IMR-90 (cell line): ENCODE data around the gene TREH. TPM values are rescaled to one million over a fixed set of nuclear protein-coding genes. Genes with fewer than 3 reads are reported as not detected.

Source experiments
- ATAC-seq: fragments of 200-7000 bp; cut with Tn5 transposase; 2 replicates; pipeline ENCODE4 v1.9.1; 2020; ENCODE audit warnings: low read depth, mild to moderate bottlenecking, moderate library complexity
- BruUV-seq: library from RNA; stranded (reverse); fragments of 400-500 nt; replicated peaks from 2 replicates; lab custom pipeline; 2021; lab: Mats Ljungman, UMichigan
- CTCF ChIA-PET: fragments of 300-600 bp; formaldehyde crosslinking; extraction: SDS; loops from one replicate; lab custom pipeline; 2021; ENCODE audit warnings: antibody characterized with exemption; lab: Yijun Ruan, JAX
- POLR2A ChIA-PET: fragments of 300-600 bp; sonication (Branson Sonifier 250); formaldehyde crosslinking; loops from one replicate; lab custom pipeline; 2022; ENCODE audit warnings: antibody characterized with exemption; ENCODE audit not compliant: unreplicated experiment; lab: Charles Lee
- DNase-seq: peaks from one replicate; pipeline ENCODE4 v3.0.0; 2013
- H2AFZ ChIP-seq: replicated peaks from 2 replicates; pipeline ENCODE3; 2013; ENCODE audit warnings: low read length, mild to moderate bottlenecking; ENCODE audit not compliant: poor library complexity
- H2AK5ac ChIP-seq: 2 replicates; pipeline ENCODE4 v1.6.1; 2013; ENCODE audit warnings: low read depth, low read length, inconsistent platforms
- H2AK9ac ChIP-seq: replicated peaks from 2 replicates; pipeline ENCODE3; 2013; ENCODE audit warnings: mild to moderate bottlenecking, low read depth, low read length, moderate library complexity; ENCODE audit not compliant: poor library complexity
- H2BK120ac ChIP-seq: 2 replicates; pipeline ENCODE4 v1.6.1; 2013; ENCODE audit warnings: low read depth, low read length, inconsistent platforms
- H2BK15ac ChIP-seq: 3 replicates; pipeline ENCODE4 v1.6.1; 2013; ENCODE audit warnings: low read depth, low read length, inconsistent platforms
- H2BK20ac ChIP-seq: 2 replicates; pipeline ENCODE4 v1.6.1; 2013; ENCODE audit warnings: low read depth, mild to moderate bottlenecking, inconsistent platforms, low read length, moderate library complexity
- H2BK5ac ChIP-seq: 2 replicates; pipeline ENCODE4 v1.6.1; 2013; ENCODE audit warnings: mild to moderate bottlenecking, low read depth, low read length, inconsistent platforms; ENCODE audit not compliant: poor library complexity, severe bottlenecking
- H3K14ac ChIP-seq: replicated peaks from 2 replicates; pipeline ENCODE4 v1.6.1; 2013; ENCODE audit warnings: low read depth, low read length, inconsistent platforms
- H3K18ac ChIP-seq: 2 replicates; pipeline ENCODE4 v1.6.1; 2013; ENCODE audit warnings: low read depth, low read length, control low read depth
- H3K23ac ChIP-seq: 2 replicates; pipeline ENCODE4 v1.6.1; 2013; ENCODE audit warnings: low read depth, low read length, inconsistent platforms
- H3K27ac ChIP-seq: 2 replicates; pipeline ENCODE4 v1.5.1; 2013; ENCODE audit warnings: mild to moderate bottlenecking, control low read depth, low read length; ENCODE audit not compliant: insufficient read depth
- H3K27me3 ChIP-seq: 2 replicates; pipeline ENCODE4 v1.6.1; 2013; ENCODE audit warnings: low read length; ENCODE audit not compliant: control insufficient read depth, insufficient read depth
- H3K36me3 ChIP-seq: 2 replicates; pipeline ENCODE4 v1.6.1; 2013; ENCODE audit warnings: low read length, mixed read lengths; ENCODE audit not compliant: control insufficient read depth, insufficient read depth
- H3K4ac ChIP-seq: 2 replicates; pipeline ENCODE4 v1.6.1; 2013; ENCODE audit warnings: low read depth, low read length, inconsistent platforms
- H3K4me1 ChIP-seq: 2 replicates; pipeline ENCODE4 v1.6.1; 2013; ENCODE audit warnings: low read length, mixed read lengths; ENCODE audit not compliant: control insufficient read depth, insufficient read depth
- H3K4me2 ChIP-seq: 2 replicates; pipeline ENCODE4 v1.6.1; 2013; ENCODE audit warnings: low read depth, mild to moderate bottlenecking, control low read depth, low read length, moderate library complexity
- H3K4me3 ChIP-seq: 2 replicates; pipeline ENCODE4 v1.5.1; 2013; ENCODE audit warnings: low read depth, mild to moderate bottlenecking, control low read depth, low read length, moderate library complexity; ENCODE audit not compliant: insufficient read depth
- H3K56ac ChIP-seq: 2 replicates; pipeline ENCODE4 v1.6.1; 2013; ENCODE audit warnings: low read length, inconsistent platforms; ENCODE audit not compliant: insufficient read depth; ENCODE audit errors: extremely low read depth
- H3K79me1 ChIP-seq, 2 experiments: 2 replicates each; pipeline ENCODE4 v1.6.1; 2013; ENCODE audit warnings: low read length in 2 of 2, inconsistent platforms in 1 of 2, low read depth in 1 of 2
- H3K9ac ChIP-seq: 2 replicates; pipeline ENCODE4 v1.6.1; 2013; ENCODE audit warnings: low read depth, low read length, control low read depth
- H3K9me1 ChIP-seq: 2 replicates; pipeline ENCODE4 v1.6.1; 2013; ENCODE audit warnings: low read length, inconsistent platforms; ENCODE audit not compliant: insufficient read depth
- H3K9me3 ChIP-seq: 2 replicates; pipeline ENCODE4 v1.6.1; 2013; ENCODE audit warnings: low read length; ENCODE audit not compliant: control insufficient read depth, insufficient read depth
- H4K20me1 ChIP-seq: 2 replicates; pipeline ENCODE4 v1.6.1; 2013; ENCODE audit warnings: low read length, inconsistent platforms; ENCODE audit not compliant: insufficient read depth
- H4K5ac ChIP-seq: 2 replicates; pipeline ENCODE4 v1.6.1; 2013; ENCODE audit warnings: mild to moderate bottlenecking, low read depth, low read length, control low read depth
- H4K8ac ChIP-seq, 2 experiments: 2 replicates each; pipeline ENCODE4 v1.6.1; 2013; ENCODE audit warnings: low read depth in 2 of 2, low read length in 2 of 2, control low read depth in 1 of 2, inconsistent platforms in 1 of 2
- H4K91ac ChIP-seq: 2 replicates; pipeline ENCODE4 v1.6.1; 2013; ENCODE audit warnings: low read depth, low read length, inconsistent platforms; ENCODE audit not compliant: insufficient read depth
- BHLHE40 ChIP-seq: fragments of 150-350 bp; IDR thresholded peaks from 2 replicates; pipeline ENCODE4 v1.6.1; 2016; ENCODE audit warnings: mild to moderate bottlenecking, low read depth, low read length
- CEBPB ChIP-seq: IDR thresholded peaks from 2 replicates; pipeline ENCODE4 v1.6.1; 2012; ENCODE audit warnings: low read depth, low read length, improper control_type of control experiment
- CHD1 ChIP-seq: IDR thresholded peaks from 2 replicates; pipeline ENCODE4 v1.6.1; 2012; ENCODE audit warnings: low read depth, low read length, improper control_type of control experiment
- CTCF ChIP-seq: conservative IDR thresholded peaks from 2 replicates; pipeline ENCODE4 v1.5.1; 2012; ENCODE audit warnings: mild to moderate bottlenecking, low read depth, low read length, improper control_type of control experiment
- ELK1 ChIP-seq: fragments of 150-350 bp; IDR thresholded peaks from 2 replicates; pipeline ENCODE4 v1.6.1; 2016; ENCODE audit warnings: low read depth, mild to moderate bottlenecking, low read length, moderate library complexity, borderline replicate concordance
- FOS ChIP-seq: fragments of 150-350 bp; IDR thresholded peaks from 2 replicates; pipeline ENCODE4 v1.6.1; 2016; ENCODE audit warnings: low read depth, low read length
- MAFK ChIP-seq: IDR thresholded peaks from 2 replicates; pipeline ENCODE4 v1.6.1; 2012; ENCODE audit warnings: low read depth, low read length, improper control_type of control experiment
- MAZ ChIP-seq: IDR thresholded peaks from 2 replicates; pipeline ENCODE4 v1.6.1; 2012; ENCODE audit warnings: low read depth, mild to moderate bottlenecking, low read length, improper control_type of control experiment, moderate library complexity, borderline replicate concordance
- MXI1 ChIP-seq: IDR thresholded peaks from 2 replicates; pipeline ENCODE4 v1.6.1; 2012; ENCODE audit warnings: low read depth, mild to moderate bottlenecking, low read length, moderate library complexity, borderline replicate concordance
- NFE2L2 ChIP-seq: fragments of 150-350 bp; IDR thresholded peaks from 2 replicates; pipeline ENCODE4 v1.6.1; 2016; ENCODE audit warnings: low read depth, mild to moderate bottlenecking, low read length
- POLR2A ChIP-seq: IDR thresholded peaks from 2 replicates; pipeline ENCODE4 v1.6.1; 2012; ENCODE audit warnings: mild to moderate bottlenecking, low read depth, low read length
- RAD21 ChIP-seq: IDR thresholded peaks from 2 replicates; pipeline ENCODE4 v1.6.1; 2012; ENCODE audit warnings: low read length, improper control_type of control experiment
- RCOR1 ChIP-seq: IDR thresholded peaks from 2 replicates; pipeline ENCODE4 v1.6.1; 2012; ENCODE audit warnings: mild to moderate bottlenecking, low read length, improper control_type of control experiment; ENCODE audit not compliant: insufficient replicate concordance
- RFX5 ChIP-seq: IDR thresholded peaks from 2 replicates; pipeline ENCODE4 v1.8.0; 2012; ENCODE audit warnings: low read depth, mild to moderate bottlenecking, low read length, moderate library complexity
- SMC3 ChIP-seq: fragments of 150-350 bp; IDR thresholded peaks from 2 replicates; pipeline ENCODE4 v1.6.1; 2016; ENCODE audit warnings: low read depth, mild to moderate bottlenecking, antibody characterized with exemption, low read length, moderate library complexity
- WGBS, 2 experiments: methylation state at CpG; one replicate each; pipeline versions ENCODE4 v1.1.5 to v1.1.7; 2013; ENCODE audit warnings: missing lambda C conversion rate in 2 of 2; ENCODE audit not compliant: insufficient read length in 1 of 2; ENCODE audit errors: extremely low coverage in 2 of 2; 5-methylcytosine and 5-hydroxymethylcytosine counted together
- dilution Hi-C: fragments of 300-500 bp; cut with HindIII; formaldehyde crosslinking; loops from one replicate; pipeline ENCODE4 v1.14.3; 2018; ENCODE audit warnings: low sequenced_read_pairs; ENCODE audit not compliant: unreplicated experiment
- in situ Hi-C: fragments of 300-500 bp; cut with MboI; formaldehyde crosslinking; loops from 3 replicates; pipeline ENCODE4 v1.14.3; 2019; ENCODE audit warnings: low sequenced_read_pairs, inconsistent platforms, mixed read lengths
- intact Hi-C: fragments of 100-400 bp; cut with micrococcal nuclease; formaldehyde crosslinking; loops from 2 replicates; pipeline ENCODE4 v1.10.0; 2022
- polyA plus RNA-seq, 3 experiments: library from polyadenylated mRNA; depleted of rRNA; stranded (reverse); fragments of >200 nt; gene quantifications; 2 replicates each; pipeline ENCODE4 v1.2.3, GENCODE V29; 2012; ENCODE audit warnings: low replicate concordance in 1 of 3
- total RNA-seq: library from RNA; depleted of rRNA; stranded (reverse); fragments of >200 nt; gene quantifications from 2 replicates; pipeline ENCODE4 v1.2.3, GENCODE V29; 2012
- TF ChIP-seq, protein P1 (sequence below): fragments of 150-350 bp; IDR thresholded peaks from 2 replicates; pipeline ENCODE4 v1.6.1; 2017; ENCODE audit warnings: mild to moderate bottlenecking, antibody characterized with exemption, low read length, low read depth

TREH gene
- total and polyA plus RNA-seq, 2 of the 4 experiments (the other 2 are of a cell fraction), result not detected

GRCh38 chr11:118705111-118705741 lies 25.8 kb upstream of the TREH start:
- no peak overlapping the region for H3K4me2 ChIP-seq
- H3K4ac ChIP-seq, result no peak overlapping the region
- no peaks in the 10 kb centered on the region for H4K20me1 ChIP-seq
- intact Hi-C loops, result no loop called here
- CTCF ChIA-PET, result interaction anchor here (0.7 kb wide), 1 partner anchor 10 kb away, joined by 5 read pairs; no protein-coding TSS in a partner anchor
- no peak overlapping the region for H2AK5ac ChIP-seq
- H2BK15ac ChIP-seq, result no peak overlapping the region
- no peak overlapping the region for H3K27ac ChIP-seq
- H2BK120ac ChIP-seq, result no peak overlapping the region
- peaks cover 3% of the 10 kb centered on the region; the same call in 1 of the 2 replicates for H3K9me3 ChIP-seq
- no peaks in the 10 kb centered on the region for H3K79me1 ChIP-seq
- H4K91ac ChIP-seq, result no peak overlapping the region
- H4K8ac ChIP-seq, result no peak overlapping the region
- no peak overlapping the region for H3K4me3 ChIP-seq
- BruUV-seq, result no TSS peak
- H2AFZ ChIP-seq, result no peak overlapping the region
- no peak overlapping the region for H3K14ac ChIP-seq
- no peak overlapping the region for H3K56ac ChIP-seq
- H2BK20ac ChIP-seq, result no peak overlapping the region
- no peak for TF ChIP-seq CTCF
- no peak for TF ChIP-seq MAZ
- no peak for TF ChIP-seq MXI1
- TF ChIP-seq, protein P1, sequence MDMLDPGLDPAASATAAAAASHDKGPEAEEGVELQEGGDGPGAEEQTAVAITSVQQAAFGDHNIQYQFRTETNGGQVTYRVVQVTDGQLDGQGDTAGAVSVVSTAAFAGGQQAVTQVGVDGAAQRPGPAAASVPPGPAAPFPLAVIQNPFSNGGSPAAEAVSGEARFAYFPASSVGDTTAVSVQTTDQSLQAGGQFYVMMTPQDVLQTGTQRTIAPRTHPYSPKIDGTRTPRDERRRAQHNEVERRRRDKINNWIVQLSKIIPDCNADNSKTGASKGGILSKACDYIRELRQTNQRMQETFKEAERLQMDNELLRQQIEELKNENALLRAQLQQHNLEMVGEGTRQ, result no peak
- no peak for TF ChIP-seq MAFK
- no peak for TF ChIP-seq NFE2L2
- no peak for TF ChIP-seq POLR2A
- no peak for TF ChIP-seq ELK1
- TF ChIP-seq RAD21, result no peak
- TF ChIP-seq RFX5, result no peak
- TF ChIP-seq CEBPB, result no peak
- no peak for TF ChIP-seq BHLHE40
- no peak for TF ChIP-seq FOS
- no peak for TF ChIP-seq CHD1
- no peak for TF ChIP-seq SMC3
- no peak for TF ChIP-seq RCOR1
- H2BK5ac ChIP-seq, result no peak overlapping the region
- dilution Hi-C loops, result no loop called here
- H3K4me1 ChIP-seq, result no peaks in the 10 kb centered on the region
- no peak overlapping the region for H2AK9ac ChIP-seq
- H3K23ac ChIP-seq, result no peak overlapping the region
- H3K27me3 ChIP-seq, result peaks cover 29% of the 10 kb centered on the region
- WGBS, 2 experiments, result 80% methylated on average over 2 of the region's 15 CpGs; no CpG with 5 or more reads in 1 of the 2 experiments
- no peaks in the 10 kb centered on the region for H3K9me1 ChIP-seq
- no peak overlapping the region for H4K5ac ChIP-seq
- POLR2A ChIA-PET, result no interaction called here
- no peak overlapping the region for H3K18ac ChIP-seq
- ATAC-seq (no peak), DNase-seq (no peak)
- in situ Hi-C loops, result no loop called here
- H3K9ac ChIP-seq, result no peak overlapping the region
- H3K36me3 ChIP-seq, result no peaks in the 10 kb centered on the region
